Adrenal gland (tissue), 12 donors: Measurements from ENCODE around the gene PYGB. TPM values are rescaled to one million over a fixed set of nuclear protein-coding genes. Genes with fewer than 3 reads are reported as not detected.
A peak's percentile ranks its signal among the peaks of the same experiment; 100 is the strongest.
"Not testable (repeated sequence)": the region's sequence is repeated elsewhere in the genome, so short reads cannot be mapped to it uniquely, and the experiment has no call there.

Experiments used
- DNase-seq, 7 donors: peaks; one replicate each; pipeline ENCODE4 v3.0.0-alpha.2; 2019 to 2020
- H3K27ac ChIP-seq, 5 donors: fragments of 200-600 bp; sonication (generic) in 4 of 5; 1 replicate in 3 of 5; 2 replicates in 2 of 5; pipeline versions ENCODE4 v1.5.1 to v1.8.0; 2016 to 2020; ENCODE audit warnings: mild to moderate bottlenecking in 1 of 5
- H3K27me3 ChIP-seq: fragments of 200-600 bp; 2 replicates; pipeline ENCODE4 v1.8.0; 2021
- H3K36me3 ChIP-seq, 2 donors: fragments of 200-600 bp; replicated peaks in 1 of 2; 1 replicate in 1 of 2; 2 replicates in 1 of 2; pipeline versions ENCODE4 v1.5.1 to v1.8.0; 2018 to 2022
- H3K4me1 ChIP-seq, 2 donors: fragments of 200-600 bp; replicated peaks in 1 of 2; 1 replicate in 1 of 2; 2 replicates in 1 of 2; pipeline versions ENCODE4 v1.5.1 to v1.8.0; 2018 to 2021
- H3K4me3 ChIP-seq, 4 donors: fragments of 200-600 bp; sonication (generic) in 3 of 4; one replicate each; pipeline ENCODE4 v1.5.1; 2016 to 2018
- H3K9me3 ChIP-seq, 3 donors: fragments of 200-600 bp; sonication (generic) in 1 of 3; replicated peaks in 1 of 3; 1 replicate in 2 of 3; 2 replicates in 1 of 3; pipeline versions ENCODE4 v1.5.1 to v1.8.0; 2016 to 2021
- CTCF ChIP-seq, 6 experiments: fragments of 450-650 bp in 4 of 6; fragments of 200-600 bp in 2 of 6; sonication (generic) in 1 of 6; IDR thresholded peaks; 1 replicate in 5 of 6; 2 replicates in 1 of 6; pipeline versions ENCODE4 v1.5.1 to v1.8.0; 2016 to 2021; ENCODE audit warnings: antibody characterized with exemption in 6 of 6, mild to moderate bottlenecking in 2 of 6, moderate library complexity in 1 of 6
- POLR2A ChIP-seq, 2 donors: fragments of 450-650 bp; IDR thresholded peaks; one replicate each; pipeline ENCODE4 v1.6.1; 2017; ENCODE audit warnings: antibody characterized with exemption in 2 of 2, mild to moderate bottlenecking in 2 of 2, moderate library complexity in 1 of 2
- WGBS, 4 donors: extraction: QIAGEN DNeasy Blood & Tissue Kit in 2 of 4; methylation state at CpG; one replicate each; pipeline versions ENCODE4 v1.1.5 to v1.1.7; 2013 to 2017; 5-methylcytosine and 5-hydroxymethylcytosine counted together
- intact Hi-C, 2 donors: fragments of 100-400 bp; cut with DNase I; formaldehyde crosslinking; loops; one replicate each; pipeline versions ENCODE4 v1.14.1 to v1.15.0; 2022 to 2023
- polyA plus RNA-seq, 3 donors: library from polyadenylated mRNA; stranded (reverse); fragments of 200-250 nt in 2 of 3; fragments of 350-450 nt in 1 of 3; fragmentation: Illumina TruSeq in 1 of 3; extraction: RNeasy Lipid Tissue Mini Kit (QIAGEN cat#74804) in 1 of 3; gene quantifications; one replicate each; pipeline ENCODE4 v1.2.3, GENCODE V29; 2013 to 2014
- total RNA-seq, 9 donors: library from RNA; depleted of rRNA in 4 of 9; stranded (reverse); fragments of >200 nt in 4 of 9; fragments of 120-200 nt in 1 of 9; fragmentation: NEBNext Ultra II Directional in 1 of 9; extraction: Animal tissue kit (Norgen Biotek cat#: 25700) in 1 of 9; gene quantifications; one replicate each; pipeline versions ENCODE4 v1.1.0 to v1.2.4, GENCODE V29; 2013 to 2023
- donor health status: healthy with polysubstance abuse.
- donor health status: Bipolar disorder and iron deficiency.
- donor health status: DM: yes; HTN: yes; CAD: no.
- donor health status: DM: no; HTN: no; CAD: no.
- donor health status: DM: no; HTN: no; CAD: no.
- donor health status: DM: yes; HTN: yes; CAD: no.

The PYGB gene
- total and polyA plus RNA-seq, 12 donors: 15.7 to 118 (median 71.4) TPM

GRCh38 chr20:25325073-25325472 lies 77.2 kb downstream of the PYGB start:
- intact Hi-C loops: no loop called here
- H3K27me3 ChIP-seq: no peaks in the 10 kb centered on the region
- H3K9me3 ChIP-seq: no peaks in the 10 kb centered on the region
- TF ChIP-seq POLR2A (IDR thresholded peaks at IDR 0.05) (no peak), CTCF (IDR thresholded peaks at IDR 0.05) (no peak)
- no peak for DNase-seq
- H3K36me3 ChIP-seq: peaks cover 0 to 9% of the 10 kb centered on the region in 2 donors
- peak overlapping the region in 2 of 5 donors; percentile 57 to 69 for H3K27ac ChIP-seq
- WGBS, 4 donors: 42 to 63% (median 49%) methylated on average over 3 of the region's 3 CpGs
- H3K4me1 ChIP-seq: no peaks in the 10 kb centered on the region
- H3K4me3 ChIP-seq: no peak overlapping the region

- Histone ChIP-seq H3K27me3 (no peaks in the 10 kb centered on the region), H3K36me3 (peaks cover 0 to 9% of the 10 kb centered on the region in 2 donors), H3K4me3 (no peak overlapping the region), H3K4me1 (no peaks in the 10 kb centered on the region), H3K9me3 (no peaks in the 10 kb centered on the region), H3K27ac (no peak overlapping the region)
- no peak for DNase-seq
- 90 to 96% (median 93%) methylated on average over 2 of the region's 2 CpGs for WGBS, 4 donors
- intact Hi-C loops: no loop called here
- TF ChIP-seq CTCF (IDR thresholded peaks at IDR 0.05) (no peak), POLR2A (IDR thresholded peaks at IDR 0.05) (no peak)
These were observed 78.1 kb downstream of the PYGB start for GRCh38 chr20:25325997-25326396.

GRCh38 chr20:25327521-25328235 lies 79.8 kb downstream of the PYGB start:
- no peak overlapping the region for H3K27ac ChIP-seq
- H3K9me3 ChIP-seq: no peaks in the 10 kb centered on the region
- WGBS, 4 donors: 87 to 92% (median 88%) methylated on average over 7 of the region's 7 CpGs
- intact Hi-C loops: no loop called here
- no peaks in the 10 kb centered on the region for H3K4me1 ChIP-seq
- peaks cover 0 to 1% of the 10 kb centered on the region in 2 donors for H3K36me3 ChIP-seq
- H3K4me3 ChIP-seq: no peak overlapping the region
- H3K27me3 ChIP-seq: no peaks in the 10 kb centered on the region
- DNase-seq: no peak
- TF ChIP-seq POLR2A (IDR thresholded peaks at IDR 0.05): no peak
- no peak for TF ChIP-seq CTCF (IDR thresholded peaks at IDR 0.05)

GRCh38 chr20:25328954-25329498 lies 81.1 kb downstream of the PYGB start:
- no peak overlapping the region for H3K27ac ChIP-seq
- TF ChIP-seq CTCF (IDR thresholded peaks at IDR 0.05) (no peak), POLR2A (IDR thresholded peaks at IDR 0.05) (no peak)
- H3K4me1 ChIP-seq: no peaks in the 10 kb centered on the region
- no peaks in the 10 kb centered on the region for H3K36me3 ChIP-seq
- H3K4me3 ChIP-seq: no peak overlapping the region
- intact Hi-C loops: no loop called here
- H3K9me3 ChIP-seq: no peaks in the 10 kb centered on the region
- no peak for DNase-seq
- WGBS, 4 donors: 96 to 100% (median 97%) methylated on average over 4 to 12 of the region's 12 CpGs
- no peaks in the 10 kb centered on the region for H3K27me3 ChIP-seq

GRCh38 chr20:25334972-25335371 lies 87.1 kb downstream of the PYGB start:
- 88 to 100% (median 100%) methylated on average over 1 of the region's 1 CpG for WGBS, 4 donors
- DNase-seq, H3K4me3 ChIP-seq, H3K9me3 ChIP-seq, intact Hi-C loops, H3K36me3 ChIP-seq, H3K27me3 ChIP-seq, H3K27ac ChIP-seq, H3K4me1 ChIP-seq: not testable (repeated sequence)
